Measurements from ENCODE around the gene NSUN2.

Gene NSUN2

DNA sequence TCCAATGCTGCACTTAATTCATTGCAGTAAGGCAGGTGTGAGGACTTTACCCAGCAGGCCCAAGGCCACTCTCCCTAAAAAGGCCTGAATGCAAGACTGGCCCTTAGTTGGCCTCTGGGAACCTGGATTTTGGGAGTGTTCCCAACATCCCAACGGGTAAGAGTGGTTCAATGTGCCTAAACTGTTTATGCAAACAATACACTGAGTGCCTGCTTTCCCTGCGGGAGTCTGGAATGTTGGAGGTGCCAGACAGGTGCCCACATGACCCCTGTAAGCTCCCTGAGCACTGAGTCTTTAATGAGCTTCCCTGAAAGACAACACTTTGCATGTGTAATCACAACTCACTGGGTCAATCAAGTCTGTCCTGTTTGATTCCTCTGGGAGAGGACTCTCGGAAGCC lies 37.4 kb downstream of the NSUN2 start:
- TF ChIP-seq, protein P1, sequence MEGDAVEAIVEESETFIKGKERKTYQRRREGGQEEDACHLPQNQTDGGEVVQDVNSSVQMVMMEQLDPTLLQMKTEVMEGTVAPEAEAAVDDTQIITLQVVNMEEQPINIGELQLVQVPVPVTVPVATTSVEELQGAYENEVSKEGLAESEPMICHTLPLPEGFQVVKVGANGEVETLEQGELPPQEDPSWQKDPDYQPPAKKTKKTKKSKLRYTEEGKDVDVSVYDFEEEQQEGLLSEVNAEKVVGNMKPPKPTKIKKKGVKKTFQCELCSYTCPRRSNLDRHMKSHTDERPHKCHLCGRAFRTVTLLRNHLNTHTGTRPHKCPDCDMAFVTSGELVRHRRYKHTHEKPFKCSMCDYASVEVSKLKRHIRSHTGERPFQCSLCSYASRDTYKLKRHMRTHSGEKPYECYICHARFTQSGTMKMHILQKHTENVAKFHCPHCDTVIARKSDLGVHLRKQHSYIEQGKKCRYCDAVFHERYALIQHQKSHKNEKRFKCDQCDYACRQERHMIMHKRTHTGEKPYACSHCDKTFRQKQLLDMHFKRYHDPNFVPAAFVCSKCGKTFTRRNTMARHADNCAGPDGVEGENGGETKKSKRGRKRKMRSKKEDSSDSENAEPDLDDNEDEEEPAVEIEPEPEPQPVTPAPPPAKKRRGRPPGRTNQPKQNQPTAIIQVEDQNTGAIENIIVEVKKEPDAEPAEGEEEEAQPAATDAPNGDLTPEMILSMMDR (IDR thresholded peaks at IDR 0.05; ENCODE audit: low read length), result no peak
- no peak for TF ChIP-seq EZH2phosphoT487 (IDR thresholded peaks at IDR 0.05; ENCODE audit: low read length)
- TF ChIP-seq EZH2 (optimal IDR thresholded peaks at IDR 0.05; ENCODE audit: low read depth, low read length), result no peak
- no peak overlapping the region for H3K4me2 ChIP-seq (ENCODE audit: low read depth, low read length)
- no peak for DNase-seq
- H3K36me3 ChIP-seq (replicated peaks; ENCODE audit: insufficient read depth, low read length), result 0 out of 2 replicates have a peak, but pooled peaks cover 6% of the 10 kb centered on the region
- no peaks in the 10 kb centered on the region for H3K9me2 ChIP-seq (replicated peaks; ENCODE audit: insufficient read depth, low read length)
- H3F3A ChIP-seq (ENCODE audit: insufficient read depth, low read length), result no peaks in the 10 kb centered on the region
- H4K20me1 ChIP-seq (ENCODE audit: insufficient read depth, low read length), result no peaks in the 10 kb centered on the region
- no peaks in the 10 kb centered on the region for H3K9me3 ChIP-seq (replicated peaks; ENCODE audit: insufficient read depth, low read length)
- no peak overlapping the region for H3K4me3 ChIP-seq (ENCODE audit: low read length)
- no peak overlapping the region for H3K9ac ChIP-seq (ENCODE audit: low read length)
- no peaks in the 10 kb centered on the region for H3K79me2 ChIP-seq (ENCODE audit: low read length)
- H3K4me1 ChIP-seq (ENCODE audit: low read length), result no peaks in the 10 kb centered on the region
- no peak overlapping the region for H3K27ac ChIP-seq (ENCODE audit: low read length)
- no peak overlapping the region for H2AFZ ChIP-seq (ENCODE audit: low read length)
- H3K27me3 ChIP-seq (replicated peaks; ENCODE audit: insufficient read depth, low read length), result no peaks in the 10 kb centered on the region

DNA sequence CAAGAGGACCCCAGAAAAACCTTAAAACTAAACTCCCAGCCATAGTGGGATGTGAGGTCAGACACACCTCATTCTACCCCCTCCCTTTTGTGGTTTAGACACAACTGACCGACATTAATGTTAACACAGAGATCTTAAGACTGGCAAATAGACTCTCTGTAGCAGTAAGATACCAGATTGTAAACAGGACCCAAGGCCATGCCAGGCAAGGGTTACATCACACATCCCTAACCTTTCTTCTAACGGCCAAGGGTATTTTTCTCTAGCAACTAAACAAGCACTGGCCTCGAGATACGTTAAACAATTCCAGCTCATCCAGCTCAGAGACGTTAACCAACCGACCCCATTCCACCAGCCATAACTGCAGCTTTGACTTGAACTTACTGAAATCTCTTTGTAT lies 38.8 kb downstream of the NSUN2 start:
- Histone ChIP-seq H3K4me1 (ENCODE audit: low read length) (no peaks in the 10 kb centered on the region), H3K9ac (ENCODE audit: low read length) (no peak overlapping the region)
- no peak for TF ChIP-seq EZH2phosphoT487 (IDR thresholded peaks at IDR 0.05; ENCODE audit: low read length)
- no peak for TF ChIP-seq EZH2 (optimal IDR thresholded peaks at IDR 0.05; ENCODE audit: low read depth, low read length)
- TF ChIP-seq, protein P1 (IDR thresholded peaks at IDR 0.05; ENCODE audit: low read length), result no peak

DNA sequence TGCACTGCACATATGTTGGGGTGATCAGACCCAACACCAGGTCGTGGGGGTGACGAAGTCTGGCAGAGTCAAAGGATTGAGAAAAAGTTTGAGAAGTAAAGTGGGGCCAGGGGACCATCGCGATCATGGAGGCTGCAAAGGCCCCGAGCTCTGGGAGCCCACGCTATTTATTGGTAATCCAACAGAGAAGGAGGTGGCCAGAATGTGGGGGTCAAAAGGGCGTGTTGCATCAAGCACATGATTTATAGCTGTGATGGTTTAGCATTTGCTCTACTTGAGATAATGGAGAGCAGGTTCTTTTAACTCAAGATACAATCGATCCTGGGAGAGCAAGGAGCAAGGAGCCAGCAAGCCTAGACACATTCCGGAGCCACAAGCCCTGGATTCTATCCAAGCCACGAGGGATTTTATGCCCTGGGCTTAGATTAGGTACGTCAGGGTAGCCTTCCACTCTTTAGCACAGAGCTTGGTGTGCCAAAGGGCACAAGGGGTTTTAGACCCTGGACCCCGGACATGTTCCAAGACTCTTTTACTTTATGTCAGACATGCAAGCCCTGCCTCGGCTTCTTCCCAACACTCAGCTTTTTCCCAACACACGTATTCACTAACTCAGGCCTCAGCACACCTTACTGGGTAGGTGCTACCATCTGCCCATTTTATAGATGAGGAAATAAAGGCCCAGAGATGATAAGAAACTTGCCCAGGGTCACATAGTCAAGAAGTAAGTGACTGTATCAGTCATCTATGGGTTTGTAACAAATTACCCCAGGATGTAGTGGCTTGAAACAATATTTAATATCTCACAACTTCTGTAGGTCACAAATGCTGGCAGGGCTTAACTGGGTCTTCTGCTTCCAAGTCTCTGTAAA lies 39.5 kb downstream of the NSUN2 start:
- H3K36me3 ChIP-seq (replicated peaks; ENCODE audit: insufficient read depth, low read length), result 0 out of 2 replicates have a peak, but pooled peaks cover 1% of the 10 kb centered on the region
- H3K79me2 ChIP-seq (ENCODE audit: low read length), result no peaks in the 10 kb centered on the region
- H3K27ac ChIP-seq (ENCODE audit: low read length), result no peak overlapping the region
- H3F3A ChIP-seq (ENCODE audit: insufficient read depth, low read length), result no peaks in the 10 kb centered on the region
- no peaks in the 10 kb centered on the region for H3K4me1 ChIP-seq (ENCODE audit: low read length)
- no peak overlapping the region for H2AFZ ChIP-seq (ENCODE audit: low read length)
- H3K4me3 ChIP-seq (ENCODE audit: low read length), result no peak overlapping the region
- no peaks in the 10 kb centered on the region for H3K9me2 ChIP-seq (replicated peaks; ENCODE audit: insufficient read depth, low read length)
- TF ChIP-seq, protein P1 (IDR thresholded peaks at IDR 0.05; ENCODE audit: low read length), result no peak
- TF ChIP-seq EZH2 (optimal IDR thresholded peaks at IDR 0.05; ENCODE audit: low read depth, low read length) (no peak), EZH2phosphoT487 (IDR thresholded peaks at IDR 0.05; ENCODE audit: low read length) (no peak)
- no peaks in the 10 kb centered on the region for H3K9me3 ChIP-seq (replicated peaks; ENCODE audit: insufficient read depth, low read length)
- no peak overlapping the region for H3K4me2 ChIP-seq (ENCODE audit: low read depth, low read length)
- H4K20me1 ChIP-seq (ENCODE audit: insufficient read depth, low read length), result no peaks in the 10 kb centered on the region
- no peaks in the 10 kb centered on the region for H3K27me3 ChIP-seq (replicated peaks; ENCODE audit: insufficient read depth, low read length)
- no peak overlapping the region for H3K9ac ChIP-seq (ENCODE audit: low read length)
- no peak for DNase-seq

More for the DNA sequence above, 38.8 kb downstream of the NSUN2 start:
- Histone ChIP-seq H3K27me3 (replicated peaks; ENCODE audit: insufficient read depth, low read length) (no peaks in the 10 kb centered on the region), H3K9me2 (replicated peaks; ENCODE audit: insufficient read depth, low read length) (no peaks in the 10 kb centered on the region), H3K4me2 (ENCODE audit: low read depth, low read length) (no peak overlapping the region), H2AFZ (ENCODE audit: low read length) (no peak overlapping the region), H3K79me2 (ENCODE audit: low read length) (no peaks in the 10 kb centered on the region), H3F3A (ENCODE audit: insufficient read depth, low read length) (no peaks in the 10 kb centered on the region), H3K27ac (ENCODE audit: low read length) (no peak overlapping the region), H3K4me3 (ENCODE audit: low read length) (no peak overlapping the region), H4K20me1 (ENCODE audit: insufficient read depth, low read length) (no peaks in the 10 kb centered on the region), H3K36me3 (replicated peaks; ENCODE audit: insufficient read depth, low read length) (0 out of 2 replicates have a peak, but pooled peaks cover 6% of the 10 kb centered on the region), H3K9me3 (replicated peaks; ENCODE audit: insufficient read depth, low read length) (no peaks in the 10 kb centered on the region)
- no peak for DNase-seq
